ENCODE measurements around the gene ARMH4. TPM values are rescaled to one million over a fixed set of nuclear protein-coding genes. Genes with fewer than 3 reads are reported as not detected.

The ARMH4 gene
- total and polyA plus RNA-seq, 10 of the 15 experiments (the other 5 are each of a cell fraction or from before 2014, with no cell fraction given): 0.50 to 0.97 (median 0.60) TPM; not detected in 7

GRCh38 chr14:58077621-58078020 lies 74.4 kb downstream of the ARMH4 start (continued):
- TF ChIP-seq ASH2L (IDR thresholded peaks at IDR 0.05; ENCODE audit: borderline replicate concordance, low read depth) (no peak), RAD51 (IDR thresholded peaks at IDR 0.05) (no peak), HCFC1 (IDR thresholded peaks at IDR 0.05; ENCODE audit: low read length) (no peak), NBN (IDR thresholded peaks at IDR 0.05) (no peak)

GRCh38 chr14:58073516-58073915 lies 78.5 kb downstream of the ARMH4 start:
- POLR2A ChIA-PET: interaction anchor here (0.7 kb wide), 1 partner anchor 499 kb away, joined by 3 read pairs; no protein-coding TSS in a partner anchor
- FAIRE-seq: no peak
- no peak for DNase-seq (ENCODE audit: low read depth, low spot score)

More at GRCh38 chr14:58073516-58073915, 78.5 kb downstream of the ARMH4 start:
- TF ChIP-seq IKZF1 (conservative IDR thresholded peaks at IDR 0.05): no peak
- no peak for TF ChIP-seq TARDBP (IDR thresholded peaks at IDR 0.05; ENCODE audit: borderline replicate concordance)
- no peak for TF ChIP-seq CBFB (IDR thresholded peaks at IDR 0.05; ENCODE audit: low read depth)
- TF ChIP-seq NR2C2 (IDR thresholded peaks at IDR 0.05; ENCODE audit: borderline replicate concordance, control insufficient read depth, insufficient read length, low read depth): no peak
- no peak for TF ChIP-seq ASH2L (IDR thresholded peaks at IDR 0.05; ENCODE audit: borderline replicate concordance, low read depth)
- TF ChIP-seq HSF1 (IDR thresholded peaks at IDR 0.05; ENCODE audit: low read depth, low read length): no peak
- no peak for TF ChIP-seq RFX5 (IDR thresholded peaks at IDR 0.05; ENCODE audit: low read depth, low read length)
- TF ChIP-seq ZNF24 (IDR thresholded peaks at IDR 0.05): no peak
- no peak for TF ChIP-seq TBL1XR1 (IDR thresholded peaks at IDR 0.05; ENCODE audit: low read depth, low read length)
- TF ChIP-seq IRF5 (IDR thresholded peaks at IDR 0.05; ENCODE audit: borderline replicate concordance): no peak
- TF ChIP-seq ZBTB4 (CRISPR knock-in tag; IDR thresholded peaks at IDR 0.05): no peak
- H2AFZ ChIP-seq (ENCODE audit: control insufficient read depth, low read depth, low read length): no peak overlapping the region
- no peak overlapping the region for H3K4me2 ChIP-seq (ENCODE audit: control insufficient read depth, insufficient read depth)
- H3K9me3 ChIP-seq (replicated peaks; ENCODE audit: control insufficient read depth, insufficient read depth, low read length): no peaks in the 10 kb centered on the region
- CTCF ChIA-PET: interaction anchor here (0.9 to 2.0 kb wide), 11 partner anchors 13 to 588 kb away, joined by 3 to 11 read pairs (median 3); no protein-coding TSS in a partner anchor
- SMC1A ChIA-PET (ENCODE audit: uncharacterized antibody, unreplicated experiment): interaction anchor here (0.9 to 2.4 kb wide), 4 partner anchors 9 to 383 kb away, joined by 3 to 8 read pairs (median 4); no protein-coding TSS in a partner anchor
- RAD21 ChIA-PET (ENCODE audit: unreplicated experiment): interaction anchor here (0.8 to 2.1 kb wide), 4 partner anchors 13 to 583 kb away, joined by 3 to 6 read pairs (median 4); no protein-coding TSS in a partner anchor
- in situ Hi-C loops (cut with MboI) (no loop called here), intact Hi-C loops (cut with micrococcal nuclease; ENCODE audit: unreplicated experiment) (loop anchor here (5.0 kb wide), 1 partner anchor 756 kb away; no protein-coding TSS in a partner anchor)
- no peak overlapping the region for H3K27ac ChIP-seq (ENCODE audit: control insufficient read depth, insufficient read depth)
- no peaks in the 10 kb centered on the region for H4K20me1 ChIP-seq (ENCODE audit: control insufficient read depth, insufficient read depth)
- ATAC-seq: no peak; the same call in 2 of the 3 replicates
- no peaks in the 10 kb centered on the region for H3K79me2 ChIP-seq (ENCODE audit: control insufficient read depth, insufficient read depth, low read length)
- H3K36me3 ChIP-seq (ENCODE audit: control insufficient read depth in 2 of 2, insufficient read depth in 2 of 2, low read length in 1 of 2): no peaks in the 10 kb centered on the region
- no peak overlapping the region for H3K9ac ChIP-seq (ENCODE audit: control insufficient read depth, insufficient read depth, low read length)
- no peak overlapping the region for H3K4me3 ChIP-seq
- no peaks in the 10 kb centered on the region for H3K4me1 ChIP-seq (ENCODE audit: control insufficient read depth, insufficient read depth, low read length)
- 31% methylated on average over 3 of the region's 3 CpGs for WGBS (ENCODE audit: insufficient coverage, insufficient replicate concordance, low lambda C conversion rate, missing lambda C conversion rate)
- BruUV-seq (replicated peaks): no TSS peak
- no peaks in the 10 kb centered on the region for H3K27me3 ChIP-seq (replicated peaks in 1 of 2; ENCODE audit: control insufficient read depth in 2 of 2, insufficient read depth in 2 of 2, low read length in 1 of 2)
